NCI-H524 (cell line): ENCODE data around the gene MTMR2.

Experiments used
- DNase-seq, 2 experiments: peaks; one replicate each; lab custom pipeline; 2025; lab: John Stamatoyannopoulos, UW

Gene MTMR2

GRCh38 chr11:95918056-95918455, 5.9 kb downstream of the MTMR2 start:
- DNase-seq: no peak

- DNase-seq: no peak
Observed at GRCh38 chr11:95917193-95918036, 6.5 kb downstream of the MTMR2 start.

GRCh38 chr11:95916049-95916448, 7.9 kb downstream of the MTMR2 start:
- DNase-seq: no peak

GRCh38 chr11:95915051-95915450, 8.9 kb downstream of the MTMR2 start:
- DNase-seq: no peak

GRCh38 chr11:95913830-95914615, 9.9 kb downstream of the MTMR2 start:
- no peak for DNase-seq

GRCh38 chr11:95912902-95913560, 10.9 kb downstream of the MTMR2 start:
- no peak for DNase-seq

GRCh38 chr11:95911369-95911759, 12.5 kb downstream of the MTMR2 start:
- DNase-seq: no peak

GRCh38 chr11:95910638-95911368, 13.1 kb downstream of the MTMR2 start:
- no peak for DNase-seq

- DNase-seq: no peak
Observed at GRCh38 chr11:95908826-95909225, 15.1 kb downstream of the MTMR2 start.

- no peak for DNase-seq
Observed at GRCh38 chr11:95907476-95907875, 16.4 kb downstream of the MTMR2 start.

- no peak for DNase-seq
Observed at GRCh38 chr11:95904009-95904650, 19.8 kb downstream of the MTMR2 start.

GRCh38 chr11:95898782-95899181, 25.1 kb downstream of the MTMR2 start:
- DNase-seq: no peak

GRCh38 chr11:95897731-95898130, 26.2 kb downstream of the MTMR2 start:
- DNase-seq: no peak

- no peak for DNase-seq
Observed at GRCh38 chr11:95895815-95896214, 28.1 kb downstream of the MTMR2 start.

GRCh38 chr11:95892892-95893570, 30.9 kb downstream of the MTMR2 start:
- no peak for DNase-seq

- DNase-seq: no peak
Observed at GRCh38 chr11:95892492-95892891, 31.4 kb downstream of the MTMR2 start.

GRCh38 chr11:95891423-95892170, 32.3 kb downstream of the MTMR2 start:
- no peak for DNase-seq

GRCh38 chr11:95888852-95889251, 35.1 kb downstream of the MTMR2 start:
- no peak for DNase-seq

GRCh38 chr11:95888439-95888838, 35.5 kb downstream of the MTMR2 start:
- DNase-seq: no peak

GRCh38 chr11:95886462-95886861, 37.4 kb downstream of the MTMR2 start:
- DNase-seq: no peak
